Ishikawa (cell line): ENCODE results near the gene PLA2G4E.

ENCODE experiments used
- CEBPB ChIP-seq: IDR thresholded peaks from 2 replicates; pipeline ENCODE4 v1.6.1; 2012
- CREB1 ChIP-seq: IDR thresholded peaks from 2 replicates; pipeline ENCODE4 v1.6.1; 2012; ENCODE audit warnings: low read depth
- EGR1 ChIP-seq: IDR thresholded peaks from 2 replicates; pipeline ENCODE4 v1.6.1; 2012
- EP300 ChIP-seq: IDR thresholded peaks from 2 replicates; pipeline ENCODE4 v1.6.1; 2012; ENCODE audit warnings: borderline replicate concordance
- FOXM1 ChIP-seq: IDR thresholded peaks from 2 replicates; pipeline ENCODE4 v1.6.1; 2012; ENCODE audit warnings: low read depth, borderline replicate concordance
- NFIC ChIP-seq: IDR thresholded peaks from 2 replicates; pipeline ENCODE4 v1.6.1; 2012
- RAD21 ChIP-seq: IDR thresholded peaks from 2 replicates; pipeline ENCODE4 v1.6.1; 2012; ENCODE audit warnings: low read depth
- TAF1 ChIP-seq: IDR thresholded peaks from 2 replicates; pipeline ENCODE4 v1.6.1; 2012; ENCODE audit warnings: low read depth, mild to moderate bottlenecking
- TCF12 ChIP-seq: IDR thresholded peaks from 2 replicates; pipeline ENCODE4 v1.6.1; 2012; ENCODE audit warnings: low read depth
- TEAD4 ChIP-seq: IDR thresholded peaks from 2 replicates; pipeline ENCODE4 v1.6.1; 2012
- USF1 ChIP-seq: IDR thresholded peaks from 2 replicates; pipeline ENCODE4 v1.6.1; 2012
- YY1 ChIP-seq: IDR thresholded peaks from 2 replicates; pipeline ENCODE4 v1.6.1; 2012; ENCODE audit warnings: low read depth
- ZBTB7A ChIP-seq: IDR thresholded peaks from 2 replicates; pipeline ENCODE4 v1.6.1; 2012; ENCODE audit warnings: low read depth
- TF ChIP-seq, protein P1 (sequence below): IDR thresholded peaks from 2 replicates; pipeline ENCODE4 v1.6.1; 2012
- TF ChIP-seq, protein P2 (sequence below): IDR thresholded peaks from 2 replicates; pipeline ENCODE4 v1.6.1; 2012; ENCODE audit warnings: low read depth, mild to moderate bottlenecking

PLA2G4E gene

GRCh38 chr15:41971089-41971894 is 49.5 kb downstream of the PLA2G4E start:
- peak; percentile 41; the same call in 1 of the 2 replicates for TF ChIP-seq EGR1
- TF ChIP-seq RAD21: no peak
- TF ChIP-seq, protein P1, sequence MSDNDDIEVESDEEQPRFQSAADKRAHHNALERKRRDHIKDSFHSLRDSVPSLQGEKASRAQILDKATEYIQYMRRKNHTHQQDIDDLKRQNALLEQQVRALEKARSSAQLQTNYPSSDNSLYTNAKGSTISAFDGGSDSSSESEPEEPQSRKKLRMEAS: 0 out of 2 replicates have a peak, but pooled peaks have one; percentile 18
- TF ChIP-seq CREB1: no peak

DNA sequence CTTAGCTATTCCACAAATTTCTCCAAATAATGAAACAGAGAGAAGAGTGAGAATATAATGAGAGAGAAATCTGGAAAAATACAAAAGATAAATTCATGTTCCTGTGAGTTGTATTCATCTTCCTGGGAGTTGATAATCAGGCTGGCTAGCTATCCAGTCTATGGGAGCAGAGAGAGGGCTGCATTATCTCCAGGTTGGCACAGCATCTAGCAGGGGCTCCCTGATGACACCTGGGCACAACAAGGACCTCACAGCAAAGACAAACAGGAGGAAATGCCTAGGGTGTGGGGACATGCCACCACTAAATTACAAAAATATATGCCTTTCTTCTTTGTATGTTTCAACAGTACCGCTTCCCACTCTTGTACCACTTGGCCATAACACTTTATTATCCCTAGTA is 50.4 kb downstream of the PLA2G4E start:
- TF ChIP-seq ZBTB7A (no peak), TEAD4 (no peak), FOXM1 (no peak), TAF1 (no peak)
- TF ChIP-seq, protein P1: no peak
- TF ChIP-seq, protein P2, sequence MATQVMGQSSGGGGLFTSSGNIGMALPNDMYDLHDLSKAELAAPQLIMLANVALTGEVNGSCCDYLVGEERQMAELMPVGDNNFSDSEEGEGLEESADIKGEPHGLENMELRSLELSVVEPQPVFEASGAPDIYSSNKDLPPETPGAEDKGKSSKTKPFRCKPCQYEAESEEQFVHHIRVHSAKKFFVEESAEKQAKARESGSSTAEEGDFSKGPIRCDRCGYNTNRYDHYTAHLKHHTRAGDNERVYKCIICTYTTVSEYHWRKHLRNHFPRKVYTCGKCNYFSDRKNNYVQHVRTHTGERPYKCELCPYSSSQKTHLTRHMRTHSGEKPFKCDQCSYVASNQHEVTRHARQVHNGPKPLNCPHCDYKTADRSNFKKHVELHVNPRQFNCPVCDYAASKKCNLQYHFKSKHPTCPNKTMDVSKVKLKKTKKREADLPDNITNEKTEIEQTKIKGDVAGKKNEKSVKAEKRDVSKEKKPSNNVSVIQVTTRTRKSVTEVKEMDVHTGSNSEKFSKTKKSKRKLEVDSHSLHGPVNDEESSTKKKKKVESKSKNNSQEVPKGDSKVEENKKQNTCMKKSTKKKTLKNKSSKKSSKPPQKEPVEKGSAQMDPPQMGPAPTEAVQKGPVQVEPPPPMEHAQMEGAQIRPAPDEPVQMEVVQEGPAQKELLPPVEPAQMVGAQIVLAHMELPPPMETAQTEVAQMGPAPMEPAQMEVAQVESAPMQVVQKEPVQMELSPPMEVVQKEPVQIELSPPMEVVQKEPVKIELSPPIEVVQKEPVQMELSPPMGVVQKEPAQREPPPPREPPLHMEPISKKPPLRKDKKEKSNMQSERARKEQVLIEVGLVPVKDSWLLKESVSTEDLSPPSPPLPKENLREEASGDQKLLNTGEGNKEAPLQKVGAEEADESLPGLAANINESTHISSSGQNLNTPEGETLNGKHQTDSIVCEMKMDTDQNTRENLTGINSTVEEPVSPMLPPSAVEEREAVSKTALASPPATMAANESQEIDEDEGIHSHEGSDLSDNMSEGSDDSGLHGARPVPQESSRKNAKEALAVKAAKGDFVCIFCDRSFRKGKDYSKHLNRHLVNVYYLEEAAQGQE: no peak

DNA sequence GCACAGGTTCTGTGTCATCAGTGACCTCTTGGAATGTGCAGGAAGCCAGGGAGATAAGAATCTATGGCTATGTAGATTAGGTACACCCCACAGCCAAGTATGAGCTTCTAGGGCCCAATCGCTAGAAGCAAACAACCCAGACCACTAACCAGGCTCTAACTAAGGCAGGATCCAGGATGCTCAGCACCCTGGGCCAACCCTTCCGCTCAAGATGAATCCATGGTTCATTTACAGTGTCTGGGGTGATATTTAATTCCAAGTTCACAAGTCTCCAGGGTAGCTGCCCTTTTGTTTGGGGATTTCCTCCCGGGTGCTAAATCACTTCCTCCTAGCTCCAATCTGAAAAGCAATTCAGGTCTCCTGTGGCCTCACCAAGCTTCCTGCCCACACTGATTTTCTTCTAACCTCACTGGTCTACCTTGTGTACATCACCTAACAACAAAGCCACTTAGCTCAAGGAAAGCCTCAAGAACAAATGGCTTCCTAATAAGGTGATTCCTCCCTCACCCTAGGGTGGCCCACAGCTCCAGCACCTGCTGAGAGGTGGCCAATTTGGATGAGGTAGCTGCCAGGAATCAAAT is 50.9 kb downstream of the PLA2G4E start:
- TF ChIP-seq EP300 (no peak), CEBPB (no peak), TEAD4 (no peak), FOXM1 (no peak), TCF12 (no peak), USF1 (no peak)
- TF ChIP-seq, protein P1: no peak

DNA sequence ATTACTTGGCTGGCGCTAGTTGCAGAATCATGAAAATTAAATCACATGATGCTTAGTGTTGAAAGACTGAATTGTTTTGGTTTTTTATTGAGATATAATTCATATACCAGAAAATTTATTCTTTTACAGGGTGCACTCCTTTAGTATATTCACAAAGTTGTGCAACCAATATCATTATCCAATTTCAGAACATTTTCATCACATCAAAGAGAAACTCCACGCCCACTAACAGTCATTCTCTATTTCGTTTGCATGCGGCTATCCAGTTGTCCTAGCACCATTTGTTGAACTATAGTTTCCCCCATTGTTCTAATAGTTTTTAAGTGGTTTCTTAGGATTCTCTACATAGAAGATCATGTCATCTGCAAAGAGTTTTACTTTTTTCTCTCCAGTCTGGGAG is 52.1 kb downstream of the PLA2G4E start:
- TF ChIP-seq EP300: no peak
- TF ChIP-seq YY1: no peak
- no peak for TF ChIP-seq TEAD4
- no peak for TF ChIP-seq CEBPB
- TF ChIP-seq ZBTB7A: no peak
- no peak for TF ChIP-seq RAD21
- TF ChIP-seq TCF12: no peak
- TF ChIP-seq, protein P1: no peak
- no peak for TF ChIP-seq FOXM1
- no peak for TF ChIP-seq EGR1
- TF ChIP-seq CREB1: no peak
- TF ChIP-seq, protein P2: no peak
- no peak for TF ChIP-seq USF1
- TF ChIP-seq NFIC: no peak
- TF ChIP-seq TAF1: no peak

DNA sequence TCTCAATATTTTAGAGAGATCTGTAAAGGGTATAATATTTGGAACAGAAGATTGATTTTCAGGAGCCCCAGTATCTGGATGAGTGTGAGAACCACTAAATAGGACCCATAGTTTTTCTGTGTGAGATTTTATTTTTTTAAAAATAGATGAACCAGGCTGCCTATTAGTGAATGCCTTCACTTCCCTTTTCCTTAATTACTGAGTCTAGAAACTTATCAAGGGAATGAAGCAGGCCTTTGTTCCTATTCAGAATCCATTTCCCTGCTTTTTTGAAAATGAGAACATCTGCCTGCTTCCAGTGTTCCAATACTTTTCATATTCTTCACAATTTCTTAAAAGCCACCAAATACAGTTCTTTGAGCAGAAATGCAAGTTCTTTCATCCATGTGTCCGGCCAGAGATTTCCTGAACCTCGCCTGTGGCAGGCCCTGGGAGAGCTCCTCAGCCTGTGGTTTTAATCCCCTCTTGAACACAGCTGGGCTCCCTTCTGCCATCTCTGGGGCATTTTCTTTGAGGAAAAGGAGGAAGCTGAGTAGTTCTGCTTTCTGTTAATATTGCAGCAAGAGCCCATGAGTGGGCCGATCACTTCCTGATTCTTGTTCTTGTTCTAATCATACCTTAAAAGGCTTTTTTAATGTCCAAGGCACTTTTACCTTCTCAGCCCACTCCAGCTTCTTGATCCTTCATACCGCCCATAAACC is 53.2 kb downstream of the PLA2G4E start:
- TF ChIP-seq EP300 (no peak), YY1 (no peak), RAD21 (no peak), TCF12 (no peak), CREB1 (no peak)
- TF ChIP-seq, protein P1: no peak
